GM12874 (cell line): ENCODE measurements around the gene UBASH3A.

ENCODE experiments used
- TF ChIP-seq, protein P1 (sequence below): IDR thresholded peaks from 2 replicates; pipeline ENCODE4 v1.5.1; 2011; ENCODE audit warnings: low read depth, mild to moderate bottlenecking, control low read depth, low read length, moderate library complexity; ENCODE audit not compliant: insufficient read depth

Gene UBASH3A

DNA sequence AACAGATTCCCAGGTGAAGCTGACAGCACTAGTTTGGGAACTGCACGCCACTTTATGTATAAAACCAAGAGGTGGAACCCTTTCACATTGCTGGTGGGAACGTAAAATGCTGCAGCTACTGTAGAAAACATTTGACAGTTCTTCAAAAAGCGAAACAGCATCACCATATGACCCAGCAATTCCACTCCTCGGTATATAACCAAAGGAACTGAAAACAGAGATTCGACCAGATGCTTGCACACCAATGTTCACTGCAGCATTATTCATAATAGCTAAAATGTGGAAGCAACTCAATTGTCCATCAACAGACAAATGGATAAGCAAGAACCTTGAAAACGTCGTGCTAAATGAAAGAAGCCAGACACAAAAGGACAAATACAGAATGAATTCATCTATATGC, 74.8 kb downstream of the UBASH3A start:
- TF ChIP-seq, protein P1, sequence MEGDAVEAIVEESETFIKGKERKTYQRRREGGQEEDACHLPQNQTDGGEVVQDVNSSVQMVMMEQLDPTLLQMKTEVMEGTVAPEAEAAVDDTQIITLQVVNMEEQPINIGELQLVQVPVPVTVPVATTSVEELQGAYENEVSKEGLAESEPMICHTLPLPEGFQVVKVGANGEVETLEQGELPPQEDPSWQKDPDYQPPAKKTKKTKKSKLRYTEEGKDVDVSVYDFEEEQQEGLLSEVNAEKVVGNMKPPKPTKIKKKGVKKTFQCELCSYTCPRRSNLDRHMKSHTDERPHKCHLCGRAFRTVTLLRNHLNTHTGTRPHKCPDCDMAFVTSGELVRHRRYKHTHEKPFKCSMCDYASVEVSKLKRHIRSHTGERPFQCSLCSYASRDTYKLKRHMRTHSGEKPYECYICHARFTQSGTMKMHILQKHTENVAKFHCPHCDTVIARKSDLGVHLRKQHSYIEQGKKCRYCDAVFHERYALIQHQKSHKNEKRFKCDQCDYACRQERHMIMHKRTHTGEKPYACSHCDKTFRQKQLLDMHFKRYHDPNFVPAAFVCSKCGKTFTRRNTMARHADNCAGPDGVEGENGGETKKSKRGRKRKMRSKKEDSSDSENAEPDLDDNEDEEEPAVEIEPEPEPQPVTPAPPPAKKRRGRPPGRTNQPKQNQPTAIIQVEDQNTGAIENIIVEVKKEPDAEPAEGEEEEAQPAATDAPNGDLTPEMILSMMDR = no peak

- TF ChIP-seq, protein P1 = no peak
Measured at GRCh38 chr21:42479582-42479981, 75.9 kb downstream of the UBASH3A start.

DNA sequence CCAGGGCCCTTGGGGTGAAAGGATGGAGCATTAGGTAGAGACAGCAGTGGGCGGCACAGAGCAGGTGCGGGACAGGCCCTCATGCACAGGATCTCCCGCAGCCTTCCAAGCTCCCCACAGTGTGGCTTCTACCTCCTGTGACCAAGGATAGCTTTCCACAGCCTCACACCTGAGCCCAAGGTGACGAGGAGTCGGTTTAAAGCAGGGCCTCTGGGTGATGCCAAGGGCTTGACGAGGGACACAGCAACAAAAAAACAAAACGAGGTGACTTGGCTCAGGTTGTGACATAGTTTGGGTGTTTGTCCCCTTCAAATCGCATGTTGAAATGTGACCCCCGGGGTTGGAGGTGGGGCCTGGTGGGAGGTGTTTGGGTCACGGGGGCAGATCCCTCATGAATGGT, 77.0 kb downstream of the UBASH3A start:
- TF ChIP-seq, protein P1 = no peak

- TF ChIP-seq, protein P1 = no peak
Measured at GRCh38 chr21:42481169-42481568, 77.5 kb downstream of the UBASH3A start.

DNA sequence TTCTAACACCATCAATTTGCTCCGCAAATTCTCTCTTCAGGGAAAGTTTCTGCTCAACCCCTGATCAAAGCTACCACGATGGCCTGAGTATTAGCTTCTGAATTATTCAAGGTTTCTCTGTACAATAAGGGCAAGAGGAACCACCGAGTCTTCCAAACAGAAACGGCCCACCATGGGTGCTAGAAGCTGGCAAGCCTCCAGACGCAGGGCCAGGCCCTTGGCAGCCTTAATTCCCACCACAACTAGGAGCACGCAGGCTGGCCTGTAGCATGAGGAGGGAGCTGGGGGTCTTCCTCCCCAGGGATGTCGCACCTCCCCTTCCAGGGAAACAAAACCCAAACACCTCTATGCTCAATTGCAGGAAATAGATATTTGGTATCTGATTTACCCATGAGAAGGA, 81.3 kb downstream of the UBASH3A start:
- TF ChIP-seq, protein P1 = no peak

DNA sequence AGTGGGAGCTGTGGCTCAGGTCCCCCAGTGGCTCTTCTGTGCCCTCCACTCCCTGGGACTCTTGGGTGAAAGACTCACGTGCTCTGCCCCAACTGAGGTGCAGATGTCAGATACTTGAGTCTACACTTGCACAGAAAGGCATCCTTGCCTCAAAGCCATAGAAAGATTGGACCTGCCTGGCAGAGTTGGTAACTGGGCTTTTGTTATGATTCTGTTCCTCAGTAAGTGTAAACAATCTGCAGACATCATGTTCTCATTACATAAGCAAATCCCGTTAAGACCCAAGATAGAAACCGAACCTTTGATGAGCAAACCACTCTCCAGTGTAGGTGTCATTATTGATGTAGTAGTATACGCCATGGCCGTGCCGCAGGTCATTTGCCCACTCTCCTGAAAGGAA, 82.4 kb downstream of the UBASH3A start:
- TF ChIP-seq, protein P1 = no peak

- TF ChIP-seq, protein P1 = no peak
Measured at GRCh38 chr21:42486531-42486930, 82.8 kb downstream of the UBASH3A start.
